ENCODE data around the gene MACROD2. TPM values are rescaled to one million over a fixed set of nuclear protein-coding genes. Genes with fewer than 3 reads are reported as not detected.

MACROD2 gene
- polyA plus RNA-seq, 1 experiment: 0.47 TPM

DNA sequence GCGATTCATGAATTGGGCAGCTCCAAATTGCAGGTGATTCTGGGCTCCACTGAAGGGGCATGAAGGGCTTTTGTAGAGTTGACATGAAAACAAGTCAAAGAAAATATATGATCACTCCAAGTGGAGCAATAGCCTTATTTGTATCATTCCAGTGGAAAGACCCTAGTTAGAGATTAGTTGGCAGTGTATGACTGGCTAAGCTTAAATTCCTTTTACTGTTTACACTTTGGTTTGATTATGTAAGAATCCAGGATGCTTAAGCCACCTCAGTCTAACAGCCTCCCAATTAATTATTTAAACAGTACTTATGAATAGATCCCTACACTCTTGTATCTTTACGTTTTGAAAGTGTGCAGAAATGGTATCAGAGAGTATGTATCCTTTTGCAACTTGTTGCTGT lies 1865.5 kb downstream of the MACROD2 start:
- ChIA-PET POLR2A (no interaction called here), CTCF (no interaction called here)
- no peaks in the 10 kb centered on the region for H3K36me3 ChIP-seq (ENCODE audit: control insufficient read depth, insufficient read depth, low read length)
- no peak overlapping the region for H3K4me3 ChIP-seq (ENCODE audit: low read depth, low read length)
- no peak for DNase-seq (ENCODE audit: low read depth)
- TF ChIP-seq, protein P1, sequence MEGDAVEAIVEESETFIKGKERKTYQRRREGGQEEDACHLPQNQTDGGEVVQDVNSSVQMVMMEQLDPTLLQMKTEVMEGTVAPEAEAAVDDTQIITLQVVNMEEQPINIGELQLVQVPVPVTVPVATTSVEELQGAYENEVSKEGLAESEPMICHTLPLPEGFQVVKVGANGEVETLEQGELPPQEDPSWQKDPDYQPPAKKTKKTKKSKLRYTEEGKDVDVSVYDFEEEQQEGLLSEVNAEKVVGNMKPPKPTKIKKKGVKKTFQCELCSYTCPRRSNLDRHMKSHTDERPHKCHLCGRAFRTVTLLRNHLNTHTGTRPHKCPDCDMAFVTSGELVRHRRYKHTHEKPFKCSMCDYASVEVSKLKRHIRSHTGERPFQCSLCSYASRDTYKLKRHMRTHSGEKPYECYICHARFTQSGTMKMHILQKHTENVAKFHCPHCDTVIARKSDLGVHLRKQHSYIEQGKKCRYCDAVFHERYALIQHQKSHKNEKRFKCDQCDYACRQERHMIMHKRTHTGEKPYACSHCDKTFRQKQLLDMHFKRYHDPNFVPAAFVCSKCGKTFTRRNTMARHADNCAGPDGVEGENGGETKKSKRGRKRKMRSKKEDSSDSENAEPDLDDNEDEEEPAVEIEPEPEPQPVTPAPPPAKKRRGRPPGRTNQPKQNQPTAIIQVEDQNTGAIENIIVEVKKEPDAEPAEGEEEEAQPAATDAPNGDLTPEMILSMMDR (IDR thresholded peaks at IDR 0.05; ENCODE audit: insufficient read depth, low read depth, low read length): no peak
- H3K27me3 ChIP-seq (ENCODE audit: control insufficient read depth, insufficient read depth, low read length): no peaks in the 10 kb centered on the region

DNA sequence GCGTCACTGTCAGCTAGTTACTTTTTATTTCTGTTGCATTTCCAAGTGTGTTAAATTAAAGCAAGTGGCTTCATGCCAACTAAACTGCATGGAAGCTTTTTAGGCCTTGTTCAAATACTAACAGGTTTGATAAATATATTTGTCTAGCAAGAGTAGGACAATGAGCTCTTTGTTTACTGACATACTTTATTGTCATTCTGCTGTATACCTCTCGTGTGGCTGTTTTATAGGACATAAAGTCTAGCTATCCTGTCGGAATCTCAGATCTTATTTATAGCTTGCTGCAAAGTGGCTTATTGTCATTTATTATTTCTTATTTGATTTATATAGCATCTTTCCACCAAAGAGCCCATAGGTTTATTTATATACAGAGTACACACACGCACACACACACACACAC lies 1866.9 kb downstream of the MACROD2 start:
- CTCF ChIA-PET: no interaction called here
- Histone ChIP-seq H3K36me3 (ENCODE audit: control insufficient read depth, insufficient read depth, low read length) (no peaks in the 10 kb centered on the region), H3K27me3 (ENCODE audit: control insufficient read depth, insufficient read depth, low read length) (no peaks in the 10 kb centered on the region), H3K4me3 (ENCODE audit: low read depth, low read length) (no peak overlapping the region)
- POLR2A ChIA-PET: no interaction called here
- no peak for DNase-seq (ENCODE audit: low read depth)
- TF ChIP-seq, protein P1 (IDR thresholded peaks at IDR 0.05; ENCODE audit: insufficient read depth, low read depth, low read length): no peak

GRCh38 chr20:15863735-15864134 lies 1868.4 kb downstream of the MACROD2 start:
- no peaks in the 10 kb centered on the region for H3K36me3 ChIP-seq (ENCODE audit: control insufficient read depth, insufficient read depth, low read length)
- H3K27me3 ChIP-seq (ENCODE audit: control insufficient read depth, insufficient read depth, low read length): no peaks in the 10 kb centered on the region
- CTCF ChIA-PET: no interaction called here
- no peak for DNase-seq (ENCODE audit: low read depth)
- TF ChIP-seq, protein P1 (IDR thresholded peaks at IDR 0.05; ENCODE audit: insufficient read depth, low read depth, low read length): no peak
- POLR2A ChIA-PET: no interaction called here
- no peak overlapping the region for H3K4me3 ChIP-seq (ENCODE audit: low read depth, low read length)

DNA sequence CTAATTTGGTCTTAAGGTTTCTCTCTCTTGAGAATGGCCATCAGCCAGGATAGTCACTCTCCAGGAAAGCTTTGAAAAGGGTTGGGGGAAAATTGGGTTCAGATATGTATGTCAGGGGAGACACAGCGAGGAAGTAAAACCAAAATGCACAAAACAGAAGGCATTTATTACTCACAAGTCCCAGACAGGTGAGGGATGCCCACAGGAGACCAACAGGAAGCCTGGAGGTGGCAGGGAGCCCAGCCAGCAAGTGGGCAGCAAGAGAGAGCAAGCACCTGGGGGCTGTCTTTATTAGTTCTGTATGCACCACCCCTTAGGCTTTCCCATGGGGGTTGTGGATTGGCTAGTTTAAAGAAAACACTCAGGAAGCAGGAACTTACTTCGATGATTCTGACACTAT lies 1870.2 kb downstream of the MACROD2 start:
- CTCF ChIA-PET: no interaction called here
- no peak for DNase-seq (ENCODE audit: low read depth)
- H3K36me3 ChIP-seq (ENCODE audit: control insufficient read depth, insufficient read depth, low read length): no peaks in the 10 kb centered on the region

GRCh38 chr20:15866916-15867730 lies 1871.8 kb downstream of the MACROD2 start:
- POLR2A ChIA-PET: no interaction called here

More for the DNA sequence above, 1870.2 kb downstream of the MACROD2 start:
- Histone ChIP-seq H3K4me3 (ENCODE audit: low read depth, low read length) (no peak overlapping the region), H3K27me3 (ENCODE audit: control insufficient read depth, insufficient read depth, low read length) (no peaks in the 10 kb centered on the region)
- POLR2A ChIA-PET: no interaction called here
- TF ChIP-seq, protein P1 (IDR thresholded peaks at IDR 0.05; ENCODE audit: insufficient read depth, low read depth, low read length): no peak

More at GRCh38 chr20:15866916-15867730, 1871.8 kb downstream of the MACROD2 start:
- H3K27me3 ChIP-seq (ENCODE audit: control insufficient read depth, insufficient read depth, low read length): no peaks in the 10 kb centered on the region
- DNase-seq (ENCODE audit: low read depth): no peak
- H3K4me3 ChIP-seq (ENCODE audit: low read depth, low read length): no peak overlapping the region
- CTCF ChIA-PET: no interaction called here
- TF ChIP-seq, protein P1 (IDR thresholded peaks at IDR 0.05; ENCODE audit: insufficient read depth, low read depth, low read length): no peak
- no peaks in the 10 kb centered on the region for H3K36me3 ChIP-seq (ENCODE audit: control insufficient read depth, insufficient read depth, low read length)

Data from BJ (cell line).